GM21529 (cell line): ENCODE results near the gene SMG1.
A peak's percentile ranks its signal among the peaks of the same experiment; 100 is the strongest.
"Not testable (repeated sequence)": the region's sequence is repeated elsewhere in the genome, so short reads cannot be mapped to it uniquely, and the experiment has no call there.

Experiments
- ATAC-seq: cut with Tn5 transposase; IDR thresholded peaks from one replicate; pipeline ENCODE4 v1.9.1; 2021; ENCODE audit not compliant: unreplicated experiment

The SMG1 gene

DNA sequence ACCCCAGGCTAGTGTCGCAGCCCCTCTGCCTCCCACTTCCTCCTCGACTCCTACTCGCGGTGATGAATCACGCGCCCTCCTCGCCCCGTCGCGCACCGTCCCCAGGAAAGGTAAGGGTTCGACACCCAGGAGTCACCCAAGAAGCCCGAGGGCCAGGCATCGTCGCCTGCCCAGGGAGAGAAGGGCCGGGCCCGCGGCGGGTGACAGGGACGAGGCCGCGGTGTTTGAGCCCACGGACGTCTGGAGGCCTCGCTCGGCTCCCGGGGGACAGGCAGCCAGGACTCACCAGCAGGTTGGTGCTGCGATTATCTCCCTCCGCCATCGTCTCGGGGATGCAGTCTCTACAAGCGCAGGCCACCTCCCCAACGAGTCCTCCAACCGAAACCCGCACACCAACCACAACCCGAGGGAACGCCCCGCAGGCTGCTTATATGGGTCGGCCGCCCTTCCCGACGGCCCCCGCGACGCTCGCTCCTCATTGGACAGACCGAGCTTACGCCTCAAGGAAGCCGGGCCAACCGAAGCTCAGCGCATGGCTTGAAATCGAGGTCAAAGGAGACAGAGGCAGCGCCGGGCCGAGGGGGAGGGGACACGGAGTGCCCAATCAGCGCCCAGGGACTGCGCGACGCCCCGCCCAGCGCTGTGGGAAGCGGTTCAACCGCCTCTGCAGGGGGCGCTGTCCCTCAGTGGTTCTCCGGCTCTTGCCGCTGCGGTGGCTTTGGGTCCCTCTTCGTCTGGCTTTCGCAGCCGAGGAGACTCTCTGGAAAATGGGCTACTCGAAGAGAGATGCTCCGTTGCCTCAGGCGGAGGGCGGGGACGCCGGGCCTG, 124.8 kb downstream of the SMG1 start, which contains the start of gene ARL6IP1:
ARL6IP1 (minus strand) TSS at position 405 of the 828 bp plus-strand sequence; CDS start at position 322, 83 bp downstream.
- peak; percentile 92 for ATAC-seq

- ATAC-seq = no peak
Observed at GRCh38 chr16:18800775-18801144, 125.4 kb downstream of the SMG1 start.

GRCh38 chr16:18800293-18800692, 125.9 kb downstream of the SMG1 start:
- no peak for ATAC-seq

DNA sequence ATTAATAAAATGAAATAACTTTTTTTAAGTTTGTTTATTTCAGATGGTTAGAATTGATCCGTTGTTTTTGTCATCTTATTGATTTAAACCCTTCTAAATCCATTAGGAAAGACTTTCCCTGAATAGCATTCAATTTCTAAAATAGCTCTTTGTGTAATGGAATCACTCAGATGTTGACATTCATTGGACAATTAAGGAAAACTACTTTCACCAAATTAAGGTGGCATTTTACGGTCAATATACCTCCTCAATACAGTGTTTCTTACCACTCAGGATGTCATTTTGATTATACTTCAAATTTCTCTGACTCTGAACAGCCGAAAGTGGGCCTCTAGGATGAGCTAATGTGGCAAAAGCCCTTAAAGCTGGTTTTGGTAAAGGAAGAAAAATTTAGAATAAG, 126.7 kb downstream of the SMG1 start:
- ATAC-seq = no peak

GRCh38 chr16:18797746-18798145, 128.5 kb downstream of the SMG1 start:
- ATAC-seq = no peak

GRCh38 chr16:18796377-18796776, 129.8 kb downstream of the SMG1 start:
- no peak for ATAC-seq

DNA sequence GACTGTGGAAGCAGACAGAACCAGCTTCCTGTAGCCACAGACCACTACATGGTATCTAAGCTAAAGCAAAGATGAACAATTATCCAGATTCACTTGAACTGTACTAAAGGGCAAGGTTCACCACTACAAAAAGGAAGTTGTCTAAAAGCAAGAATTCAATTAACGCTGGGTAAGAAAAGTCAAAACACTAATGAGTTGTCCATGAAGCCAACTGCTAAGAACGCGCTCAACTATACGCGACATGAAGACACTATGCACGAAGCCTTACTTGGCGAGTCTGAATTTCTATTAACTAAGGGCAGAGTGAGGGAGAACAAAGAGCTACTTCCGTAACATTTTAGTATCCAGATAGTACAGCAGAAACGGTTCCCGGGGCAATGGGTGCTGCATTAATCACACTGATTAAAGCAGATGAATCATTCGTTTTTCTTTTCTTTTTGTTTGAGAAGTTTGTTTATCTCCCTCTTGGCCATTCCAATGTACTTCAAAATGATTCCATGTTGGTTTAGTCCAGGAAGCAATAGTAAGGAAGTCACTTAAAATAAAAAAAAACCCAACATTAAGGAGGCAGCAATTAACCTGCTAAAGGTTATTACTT, 133.3 kb downstream of the SMG1 start:
- ATAC-seq = no peak

DNA sequence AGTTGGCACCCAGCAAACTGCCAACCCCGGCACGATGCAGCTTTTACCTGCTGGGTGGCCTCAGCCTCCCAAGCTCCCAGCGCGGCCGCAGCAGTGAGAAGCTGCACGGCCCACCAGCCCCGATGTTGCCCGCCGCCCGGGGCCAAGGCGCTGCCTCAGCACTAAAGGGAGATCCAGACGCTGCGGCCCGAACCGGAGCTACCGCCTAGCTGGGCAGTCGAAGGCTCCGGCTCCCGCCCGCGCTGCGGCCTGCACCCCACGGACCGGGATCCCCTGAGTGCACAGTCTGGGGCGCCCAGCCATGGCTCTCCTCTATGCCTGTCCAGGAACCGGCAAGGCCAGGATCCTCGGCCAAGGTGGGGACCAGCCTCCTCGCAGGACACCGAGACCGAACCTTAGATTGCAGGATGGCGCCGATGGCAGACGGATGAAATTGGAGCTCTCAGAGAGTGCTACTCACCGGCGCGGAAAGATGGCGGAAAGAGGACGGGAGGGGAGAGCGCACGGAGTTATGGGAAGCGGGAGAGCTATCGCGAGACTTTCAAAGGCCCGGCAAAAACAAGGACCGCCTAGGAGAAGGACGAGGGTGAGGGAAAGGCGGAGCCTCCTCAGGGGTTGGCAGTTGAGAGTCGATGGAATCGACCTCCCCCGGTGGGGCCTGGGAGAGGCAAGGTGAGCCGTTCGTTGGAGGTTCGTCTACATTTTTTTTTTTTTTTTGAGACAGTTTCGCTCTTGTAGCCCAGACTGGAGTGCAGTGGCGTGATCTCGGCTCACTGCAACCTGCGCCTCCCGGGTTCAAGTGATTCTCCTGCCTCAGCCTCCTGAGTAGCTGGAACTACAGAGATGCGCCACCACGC, 136.1 kb downstream of the SMG1 start, which contains the start of gene RPS15A:
RPS15A (minus strand) TSS at position 485 of the 857 bp plus-strand sequence. CDS start 1,221 bp downstream, outside the sequence.
- peak; percentile 89 for ATAC-seq

GRCh38 chr16:18789515-18789849, 136.7 kb downstream of the SMG1 start:
- no peak for ATAC-seq

- ATAC-seq = no peak
Observed at GRCh38 chr16:18788828-18789514, 137.2 kb downstream of the SMG1 start.

GRCh38 chr16:18784917-18785623, 141.1 kb downstream of the SMG1 start:
- no peak for ATAC-seq

- ATAC-seq = no peak
Observed at GRCh38 chr16:18783430-18784341, 142.5 kb downstream of the SMG1 start.

- ATAC-seq = no peak
Observed at GRCh38 chr16:18782697-18783429, 143.3 kb downstream of the SMG1 start.

GRCh38 chr16:18781232-18781631, 145.0 kb downstream of the SMG1 start:
- not testable (repeated sequence) for ATAC-seq

GRCh38 chr16:18780460-18781026, 145.7 kb downstream of the SMG1 start:
- ATAC-seq = not testable (repeated sequence)

DNA sequence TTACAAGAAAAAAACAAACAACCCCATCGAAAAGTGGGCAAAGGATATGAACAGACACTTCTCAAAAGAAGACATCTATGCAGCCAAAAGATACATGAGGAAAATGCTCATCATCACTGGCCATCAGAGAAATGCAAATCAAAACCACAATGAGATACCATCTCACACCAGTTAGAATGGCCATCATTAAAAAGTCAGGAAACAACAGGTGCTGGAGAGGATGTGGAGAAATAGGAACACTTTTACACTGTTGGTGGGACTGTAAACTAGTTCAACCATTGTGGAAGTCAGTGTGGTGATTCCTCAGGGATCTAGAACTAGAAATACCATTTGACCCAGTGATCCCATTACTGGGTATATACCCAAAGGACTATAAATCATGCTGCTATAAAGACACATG, 148.5 kb downstream of the SMG1 start:
- ATAC-seq = not testable (repeated sequence)

- ATAC-seq = not testable (repeated sequence)
Observed at GRCh38 chr16:18776334-18776733, 149.9 kb downstream of the SMG1 start.

- not testable (repeated sequence) for ATAC-seq
Observed at GRCh38 chr16:18774651-18775050, 151.6 kb downstream of the SMG1 start.
